Endothelial cell of umbilical vein (primary cell): Measurements from ENCODE around the gene ANKRD60. TPM values are rescaled to one million over a fixed set of nuclear protein-coding genes. Genes with fewer than 3 reads are reported as not detected.

Source experiments
- BruUV-seq: library from RNA; stranded (reverse); fragments of 400-500 nt; replicated peaks from 2 replicates; lab custom pipeline; 2021; lab: Mats Ljungman, UMichigan
- CTCF ChIA-PET: fragments of 300-600, 350-600 bp; sonication (Branson Sonifier 250); formaldehyde crosslinking; loops from one replicate; lab custom pipeline; 2021; ENCODE audit warnings: antibody characterized with exemption, inconsistent platforms; lab: Charles Lee
- POLR2A ChIA-PET: fragments of 300-600, 350-600 bp; sonication (Branson Sonifier 250); formaldehyde crosslinking; loops from one replicate; lab custom pipeline; 2021; ENCODE audit warnings: antibody characterized with exemption, inconsistent platforms; lab: Charles Lee
- DNase-seq: peaks from one replicate; pipeline ENCODE4 v3.0.0-alpha.2; 2011; ENCODE audit warnings: low read depth, low spot score
- FAIRE-seq: peaks from 2 replicates; lab custom pipeline; 2011; peaks lifted over from hg19 to GRCh38; lab: Jason Lieb, UNC
- H2AFZ ChIP-seq: 2 replicates; pipeline ENCODE4 v1.6.0; 2012; ENCODE audit warnings: low read depth, low read length, control low read depth, inconsistent platforms
- H3K27ac ChIP-seq: 2 replicates; pipeline ENCODE4 v1.5.1; 2011; ENCODE audit warnings: low read depth, mild to moderate bottlenecking, control low read depth, low read length, moderate library complexity; ENCODE audit not compliant: insufficient read depth
- H3K27me3 ChIP-seq, 2 experiments: 2 replicates each; pipeline versions ENCODE4 v1.6.0 to v1.6.1; 2011; ENCODE audit warnings: low read length in 2 of 2, mixed read lengths in 1 of 2; ENCODE audit not compliant: control insufficient read depth in 2 of 2, insufficient read depth in 2 of 2
- H3K36me3 ChIP-seq, 2 experiments: 2 replicates in 1 of 2; 3 replicates in 1 of 2; pipeline ENCODE4 v1.5.1; 2011; ENCODE audit warnings: low read length in 2 of 2, mild to moderate bottlenecking in 1 of 2, moderate library complexity in 1 of 2; ENCODE audit not compliant: control insufficient read depth in 2 of 2, insufficient read depth in 2 of 2; ENCODE audit errors: extremely low read depth in 1 of 2
- H3K4me1 ChIP-seq: 3 replicates; pipeline ENCODE4 v1.5.1; 2011; ENCODE audit warnings: mild to moderate bottlenecking, low read length; ENCODE audit not compliant: control insufficient read depth, insufficient read depth; ENCODE audit errors: extremely low read depth
- H3K4me2 ChIP-seq: 2 replicates; pipeline ENCODE4 v1.6.1; 2011; ENCODE audit warnings: low read length, control low read depth, mixed read lengths; ENCODE audit not compliant: insufficient read depth
- H3K4me3 ChIP-seq, 3 experiments: fragments of 200-600 bp in 1 of 3; sonication (generic), shearing (Covaris generic) in 1 of 3; replicated peaks in 1 of 3; 2 replicates each; pipeline ENCODE4 v1.5.1; 2011 to 2016; ENCODE audit warnings: control low read depth in 3 of 3, low read length in 3 of 3, mild to moderate bottlenecking in 2 of 3, inconsistent platforms in 1 of 3, low read depth in 1 of 3, moderate library complexity in 1 of 3; ENCODE audit not compliant: insufficient read depth in 1 of 3
- H3K79me2 ChIP-seq: 2 replicates; pipeline ENCODE4 v1.6.0; 2012; ENCODE audit warnings: low read length, inconsistent platforms; ENCODE audit not compliant: control insufficient read depth, insufficient read depth
- H3K9ac ChIP-seq: replicated peaks from 2 replicates; pipeline ENCODE3; 2011; ENCODE audit warnings: low read length, control low read depth; ENCODE audit not compliant: insufficient read depth; ENCODE audit errors: extremely low read depth
- H3K9me1 ChIP-seq: replicated peaks from 3 replicates; pipeline ENCODE4 v1.6.0; 2011; ENCODE audit warnings: mild to moderate bottlenecking, low read length; ENCODE audit not compliant: control insufficient read depth, insufficient read depth; ENCODE audit errors: extremely low read depth
- H3K9me3 ChIP-seq: replicated peaks from 2 replicates; pipeline ENCODE4 v1.5.1; 2012; ENCODE audit warnings: low read length, inconsistent platforms; ENCODE audit not compliant: control insufficient read depth, insufficient read depth
- H4K20me1 ChIP-seq: replicated peaks from 2 replicates; pipeline ENCODE3; 2011; ENCODE audit warnings: mild to moderate bottlenecking, low read length; ENCODE audit not compliant: control insufficient read depth, insufficient read depth; ENCODE audit errors: extremely low read depth
- EZH2 ChIP-seq: IDR thresholded peaks from 2 replicates; pipeline ENCODE4 v1.6.1; 2012; ENCODE audit warnings: borderline replicate concordance, low read depth, mild to moderate bottlenecking, moderate library complexity, low read length, inconsistent platforms; ENCODE audit not compliant: severe bottlenecking
- FOS ChIP-seq: IDR thresholded peaks from 2 replicates; pipeline ENCODE4 v1.6.1; 2011; ENCODE audit warnings: mild to moderate bottlenecking, low read length, moderate library complexity, borderline replicate concordance; ENCODE audit not compliant: insufficient read depth
- GATA2 ChIP-seq: IDR thresholded peaks from 2 replicates; pipeline ENCODE4 v1.7.0; 2011; ENCODE audit warnings: low read depth, mild to moderate bottlenecking, moderate library complexity, mixed read lengths, low read length; ENCODE audit not compliant: insufficient read length, insufficient read depth
- JUN ChIP-seq: IDR thresholded peaks from 2 replicates; pipeline ENCODE4 v1.6.1; 2011; ENCODE audit warnings: borderline replicate concordance, low read depth; ENCODE audit not compliant: insufficient read length, insufficient read depth
- MYC ChIP-seq: IDR thresholded peaks from one replicate; pipeline ENCODE4 v1.6.1; 2011; ENCODE audit warnings: mild to moderate bottlenecking, low read depth, low read length
- POLR2A ChIP-seq: IDR thresholded peaks from 2 replicates; pipeline ENCODE4 v1.6.1; 2012; ENCODE audit warnings: low read depth, mild to moderate bottlenecking, control low read depth, low read length
- POLR2AphosphoS5 ChIP-seq: IDR thresholded peaks from 2 replicates; pipeline ENCODE4 v1.6.1; 2012; ENCODE audit warnings: low read depth, mild to moderate bottlenecking, control low read depth, low read length, moderate library complexity; ENCODE audit not compliant: insufficient read depth
- dilution Hi-C: fragments of 300-500 bp; cut with MboI; formaldehyde crosslinking; loops from one replicate; pipeline ENCODE4 v1.15.0; 2019; ENCODE audit warnings: low sequenced_read_pairs; ENCODE audit not compliant: extremely low pct_ligation_motif_present
- intact Hi-C: fragments of 100-400 bp; cut with micrococcal nuclease; formaldehyde crosslinking; loops from one replicate; pipeline ENCODE4 v1.10.0; 2022
- polyA plus RNA-seq, 4 experiments: library from polyadenylated mRNA; depleted of rRNA in 3 of 4; stranded (reverse) in 3 of 4; unstranded in 1 of 4; fragments of >200 nt; gene quantifications; 2 replicates each; pipeline versions ENCODE4 v1.2.1 to v1.2.3, GENCODE V29; 2011 to 2012; ENCODE audit warnings: missing spikeins in 1 of 4
- total RNA-seq: library from RNA; stranded (reverse); gene quantifications from 2 replicates; pipeline ENCODE4 v1.2.3, GENCODE V29; 2021
- TF ChIP-seq, protein P1 (sequence below), 2 donors: IDR thresholded peaks; 1 replicate in 1 of 2; 2 replicates in 1 of 2; pipeline ENCODE4 v1.5.1; 2011; ENCODE audit warnings: low read length in 2 of 2, mild to moderate bottlenecking in 2 of 2, moderate library complexity in 2 of 2, control low read depth in 1 of 2, inconsistent platforms in 1 of 2, low read depth in 1 of 2; ENCODE audit not compliant: insufficient read depth in 1 of 2; ENCODE audit errors: extremely low read depth in 1 of 2
- TF ChIP-seq, protein P2 (sequence below): IDR thresholded peaks from 2 replicates; pipeline ENCODE4 v1.6.1; 2011; ENCODE audit not compliant: insufficient read depth, insufficient read length

The ANKRD60 gene
- total and polyA plus RNA-seq, 2 donors (not counting 3 experiments of a cell fraction or from before 2014, with no cell fraction given) = not detected

DNA sequence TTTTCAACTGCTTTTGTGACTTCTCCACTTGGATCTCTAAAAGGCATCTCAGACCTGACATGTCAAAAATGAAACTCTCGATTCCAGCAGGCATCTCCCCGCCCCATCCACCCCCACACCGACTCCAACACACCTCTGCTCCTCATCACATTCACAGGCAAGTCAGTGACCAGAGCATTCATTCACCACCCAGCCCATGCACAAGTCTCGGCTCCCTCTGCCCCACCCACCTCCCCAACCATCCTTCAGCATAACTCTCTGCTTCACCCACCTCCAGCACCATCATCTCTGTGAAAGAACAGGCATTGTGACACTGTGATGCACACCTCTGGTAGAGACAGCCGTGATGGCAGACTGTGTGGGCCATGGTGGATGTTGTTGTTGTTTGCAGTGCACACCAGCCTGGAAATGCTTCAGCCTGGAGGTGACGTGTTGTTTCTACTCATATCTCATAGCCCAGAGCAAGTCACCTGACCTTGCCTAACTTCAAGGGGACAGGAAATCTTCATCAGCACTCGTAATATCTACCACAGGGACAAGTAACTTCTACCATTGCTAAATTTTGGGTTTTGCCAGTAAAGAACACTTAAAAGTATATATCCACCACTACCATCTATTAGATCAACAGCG lies 56.5 kb downstream of the ANKRD60 start:
- Histone ChIP-seq H3K36me3 (no peaks in the 10 kb centered on the region), H3K4me2 (no peak overlapping the region), H3K27ac (no peak overlapping the region), H2AFZ (no peak overlapping the region), H3K9me3 (no peaks in the 10 kb centered on the region), H3K4me3 (no peak overlapping the region), H3K27me3 (peaks cover 2 to 7% of the 10 kb centered on the region in 2 experiments), H4K20me1 (no peaks in the 10 kb centered on the region), H3K9ac (no peak overlapping the region), H3K9me1 (no peaks in the 10 kb centered on the region), H3K4me1 (no peaks in the 10 kb centered on the region), H3K79me2 (no peaks in the 10 kb centered on the region)
- CTCF ChIA-PET = no interaction called here
- no peak for TF ChIP-seq FOS
- TF ChIP-seq EZH2 = no peak
- TF ChIP-seq POLR2A = no peak
- no peak for TF ChIP-seq POLR2AphosphoS5
- TF ChIP-seq, protein P1, sequence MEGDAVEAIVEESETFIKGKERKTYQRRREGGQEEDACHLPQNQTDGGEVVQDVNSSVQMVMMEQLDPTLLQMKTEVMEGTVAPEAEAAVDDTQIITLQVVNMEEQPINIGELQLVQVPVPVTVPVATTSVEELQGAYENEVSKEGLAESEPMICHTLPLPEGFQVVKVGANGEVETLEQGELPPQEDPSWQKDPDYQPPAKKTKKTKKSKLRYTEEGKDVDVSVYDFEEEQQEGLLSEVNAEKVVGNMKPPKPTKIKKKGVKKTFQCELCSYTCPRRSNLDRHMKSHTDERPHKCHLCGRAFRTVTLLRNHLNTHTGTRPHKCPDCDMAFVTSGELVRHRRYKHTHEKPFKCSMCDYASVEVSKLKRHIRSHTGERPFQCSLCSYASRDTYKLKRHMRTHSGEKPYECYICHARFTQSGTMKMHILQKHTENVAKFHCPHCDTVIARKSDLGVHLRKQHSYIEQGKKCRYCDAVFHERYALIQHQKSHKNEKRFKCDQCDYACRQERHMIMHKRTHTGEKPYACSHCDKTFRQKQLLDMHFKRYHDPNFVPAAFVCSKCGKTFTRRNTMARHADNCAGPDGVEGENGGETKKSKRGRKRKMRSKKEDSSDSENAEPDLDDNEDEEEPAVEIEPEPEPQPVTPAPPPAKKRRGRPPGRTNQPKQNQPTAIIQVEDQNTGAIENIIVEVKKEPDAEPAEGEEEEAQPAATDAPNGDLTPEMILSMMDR (IDR thresholded peaks at IDR 0.05; ENCODE audit: extremely low read depth in 1 of 2, insufficient read depth in 1 of 2, low read depth in 1 of 2, low read length in 2 of 2) = no peak
- TF ChIP-seq MYC = no peak
- no peak for TF ChIP-seq GATA2
- TF ChIP-seq, protein P2, sequence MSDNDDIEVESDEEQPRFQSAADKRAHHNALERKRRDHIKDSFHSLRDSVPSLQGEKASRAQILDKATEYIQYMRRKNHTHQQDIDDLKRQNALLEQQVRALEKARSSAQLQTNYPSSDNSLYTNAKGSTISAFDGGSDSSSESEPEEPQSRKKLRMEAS = no peak
- no peak for TF ChIP-seq JUN
- DNase-seq (no peak), FAIRE-seq (no peak)
- dilution Hi-C loops = no loop called here
- POLR2A ChIA-PET = no interaction called here
- BruUV-seq = no TSS peak
- intact Hi-C loops = no loop called here
